CD4-positive, alpha-beta T cell treated with Interleukin-4 for 4 hours (primary cell): ENCODE results near the gene LGR5.

Source experiments
- DNase-seq: peaks from one replicate; pipeline ENCODE4 v3.0.0-alpha.2; 2020

The LGR5 gene

DNA sequence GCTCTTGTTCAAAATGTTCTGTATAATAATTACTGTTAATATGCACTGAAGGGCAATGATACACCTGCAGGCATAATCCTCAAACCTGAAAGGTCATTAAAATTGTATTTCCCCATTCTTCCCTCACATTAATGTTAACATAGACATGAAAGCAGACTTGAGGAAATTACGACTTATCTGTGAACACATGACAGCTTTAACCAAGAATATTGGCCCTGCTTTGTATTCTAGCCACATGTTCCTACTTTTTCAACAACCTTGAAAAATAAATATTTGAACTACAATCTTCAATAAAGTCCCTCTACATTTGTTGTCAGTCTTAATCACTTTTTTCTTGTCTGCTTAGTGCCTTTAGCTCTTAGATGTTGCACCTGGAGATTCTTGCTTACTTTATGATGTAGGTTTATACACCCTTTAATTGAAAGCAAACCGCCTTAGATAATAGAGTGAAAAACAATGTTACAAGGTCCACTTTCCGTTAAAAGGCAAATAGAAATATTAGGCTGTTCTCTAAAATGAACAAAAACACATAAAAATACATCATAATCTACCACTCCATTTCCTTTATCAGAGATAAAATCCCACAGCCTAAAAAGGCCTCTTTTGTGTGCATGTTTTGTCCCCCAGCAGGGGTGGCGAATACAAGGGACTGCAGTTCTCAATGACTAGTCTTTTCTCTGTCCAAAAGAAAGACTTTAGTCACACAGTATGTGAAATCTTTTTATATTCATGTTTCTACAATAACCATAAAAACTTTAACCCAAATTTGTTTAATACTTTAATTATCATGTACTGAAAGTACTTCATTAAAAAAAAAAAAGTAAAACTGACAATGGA, 168.1 kb downstream of the LGR5 start:
- DNase-seq: no peak

DNA sequence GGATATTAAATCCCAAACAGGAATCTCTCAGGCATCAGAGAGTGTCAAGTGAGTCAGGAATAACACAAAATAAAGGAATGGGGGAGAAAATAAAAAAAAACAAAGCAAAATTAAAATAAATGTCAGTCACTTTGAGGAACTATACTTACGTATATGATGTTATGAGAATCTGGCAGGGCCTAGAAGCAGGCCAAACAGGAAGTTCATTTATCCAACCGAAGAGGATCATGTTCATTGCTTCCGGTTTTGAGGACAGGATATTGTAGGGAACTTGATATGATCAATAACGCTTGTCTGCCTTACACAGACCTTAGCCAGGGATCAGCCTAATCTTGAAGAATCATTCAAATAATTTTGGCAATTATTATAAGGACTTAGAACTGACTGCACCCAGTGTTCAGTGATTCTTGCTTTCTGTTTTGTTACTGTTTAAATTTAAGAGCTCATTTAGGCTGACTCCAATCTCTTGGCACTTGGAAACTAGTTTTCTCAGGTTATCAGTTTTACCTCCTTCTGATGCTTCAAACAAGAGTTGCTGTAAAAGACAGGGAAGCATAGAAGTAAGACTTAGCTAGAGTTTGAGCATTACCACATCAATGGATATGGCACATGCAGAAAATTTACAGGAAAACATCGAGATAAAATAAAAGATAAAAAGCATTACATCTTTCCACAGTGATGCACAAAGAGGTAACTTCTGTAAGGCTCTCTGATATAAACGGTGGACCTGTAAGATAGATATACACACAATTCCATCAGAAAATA, 170.6 kb downstream of the LGR5 start:
- DNase-seq: no peak

DNA sequence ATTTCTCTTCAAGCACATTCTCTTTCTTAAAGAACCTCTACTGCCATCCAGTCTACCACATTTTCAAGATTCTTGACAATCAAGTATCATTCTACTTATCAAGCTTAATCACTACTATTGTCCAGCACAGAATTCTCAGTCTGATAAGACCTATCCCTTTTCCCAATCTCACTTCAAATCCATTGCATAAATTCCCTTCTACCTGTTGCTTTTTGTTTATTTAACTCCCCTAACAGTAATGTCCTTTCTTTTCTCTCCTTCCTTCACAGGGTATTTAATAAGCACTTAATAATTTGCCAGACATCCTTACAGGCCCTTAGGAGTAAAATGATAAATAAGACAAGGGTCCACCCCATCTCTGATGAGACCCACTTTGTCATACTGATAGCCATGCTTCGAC, 182.3 kb downstream of the LGR5 start:
- DNase-seq: no peak

DNA sequence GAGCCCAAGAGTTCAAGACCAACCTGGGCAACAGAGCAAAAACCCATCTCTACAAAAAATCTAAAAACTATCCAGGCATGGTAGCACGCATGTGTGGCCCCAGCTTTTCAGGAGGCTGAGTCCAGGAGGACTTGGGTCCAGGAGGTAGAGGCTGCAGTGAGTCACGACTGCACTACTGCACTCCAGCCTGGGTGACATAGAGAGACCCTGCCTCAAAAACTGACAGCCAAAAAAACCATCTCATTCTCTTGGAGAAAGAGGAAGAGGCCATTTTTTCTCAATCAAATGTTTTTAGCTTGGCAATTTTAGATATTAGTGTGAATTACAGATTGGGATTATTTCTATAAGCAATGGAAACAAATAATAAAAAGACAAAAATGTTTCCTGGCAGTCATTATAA, 185.9 kb downstream of the LGR5 start:
- DNase-seq: no peak

DNA sequence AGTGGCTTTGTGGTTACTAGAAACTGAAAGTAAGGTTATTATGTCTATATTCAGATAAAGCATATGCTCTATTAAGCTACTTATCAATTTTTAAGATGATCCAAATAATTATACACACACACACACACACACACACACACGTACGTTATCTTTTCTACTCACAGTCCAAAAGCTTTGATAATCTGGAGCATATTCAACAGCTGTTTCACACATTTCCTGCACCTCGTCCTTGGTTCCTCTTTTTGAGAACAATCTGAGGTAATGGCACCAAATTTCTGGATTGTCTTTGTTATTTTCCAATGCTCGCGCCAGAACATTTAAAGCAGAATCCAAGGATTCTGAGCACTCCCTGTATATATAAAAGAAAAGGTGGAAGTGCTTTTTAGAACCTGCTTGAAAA, 186.5 kb downstream of the LGR5 start:
- no peak for DNase-seq

DNA sequence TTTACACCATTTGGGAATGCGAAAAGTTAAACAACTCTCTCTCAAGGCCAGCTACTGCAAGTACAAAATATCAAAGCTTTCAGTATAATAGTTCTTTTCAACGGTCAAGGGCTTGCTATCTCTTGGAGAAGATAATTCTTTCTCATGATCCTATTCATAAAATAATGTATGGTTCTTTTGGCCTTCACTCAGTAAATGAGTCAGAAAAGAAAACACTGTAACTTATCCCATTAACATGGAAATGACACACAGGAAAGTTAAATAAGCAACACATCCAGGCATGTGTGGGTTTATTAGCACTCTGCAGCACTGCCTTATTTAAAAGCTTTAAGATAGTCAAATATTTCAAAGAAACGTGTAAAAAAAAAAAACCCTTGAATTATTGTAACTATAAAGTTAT, 187.2 kb downstream of the LGR5 start:
- no peak for DNase-seq

DNA sequence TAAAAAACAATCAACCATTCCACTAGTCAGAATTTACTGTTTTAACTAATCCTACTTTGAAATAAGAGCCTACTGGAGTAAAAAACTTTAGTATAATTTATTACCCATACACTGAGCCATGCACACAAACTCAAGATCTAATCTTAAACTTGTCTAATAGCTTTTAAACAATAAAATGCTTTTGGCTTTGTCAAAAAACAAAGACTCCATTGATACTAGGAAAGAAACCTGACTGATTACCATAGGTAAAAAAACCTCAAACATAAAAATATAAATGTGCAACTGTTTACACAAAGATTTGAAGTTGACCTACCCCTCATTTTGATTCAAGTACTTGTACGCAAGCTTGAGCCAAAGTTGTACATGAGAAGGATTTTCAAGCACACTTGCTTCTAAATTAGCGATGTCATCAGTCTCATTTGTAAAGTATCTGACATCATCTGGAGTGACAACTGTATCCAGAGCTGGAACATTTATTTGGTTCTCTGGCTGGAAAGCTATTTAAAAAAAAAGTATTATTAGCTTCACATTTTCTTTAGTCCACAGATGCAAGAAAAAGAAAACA, 187.9 kb downstream of the LGR5 start:
- DNase-seq: no peak
